Panc1 (cell line): Measurements from ENCODE around the gene SLC19A1.

ENCODE experiments used
- POLR2AphosphoS5 ChIP-seq: IDR thresholded peaks from 2 replicates; pipeline ENCODE4 v1.6.1; 2012; ENCODE audit warnings: mild to moderate bottlenecking, low read depth, low read length, moderate library complexity
- SIN3A ChIP-seq: IDR thresholded peaks from 2 replicates; pipeline ENCODE4 v1.6.1; 2012; ENCODE audit warnings: low read depth, mild to moderate bottlenecking, low read length, moderate library complexity, borderline replicate concordance; ENCODE audit not compliant: insufficient read depth
- TCF7L2 ChIP-seq: IDR thresholded peaks from 2 replicates; pipeline ENCODE4 v1.6.1; 2011; ENCODE audit warnings: mild to moderate bottlenecking, low read depth, low read length, inconsistent platforms
- TF ChIP-seq, protein P1 (sequence below): fragments of 450-650 bp; IDR thresholded peaks from 2 replicates; pipeline ENCODE4 v1.5.1; 2017; ENCODE audit warnings: mild to moderate bottlenecking
- TF ChIP-seq, protein P2 (sequence below), 2 experiments: IDR thresholded peaks; 2 replicates each; pipeline ENCODE4 v1.6.1; 2011 to 2012; ENCODE audit warnings: low read depth in 2 of 2, control low read depth in 1 of 2, low read length in 1 of 2, mild to moderate bottlenecking in 1 of 2, moderate library complexity in 1 of 2; ENCODE audit not compliant: insufficient read depth in 1 of 2

DNA sequence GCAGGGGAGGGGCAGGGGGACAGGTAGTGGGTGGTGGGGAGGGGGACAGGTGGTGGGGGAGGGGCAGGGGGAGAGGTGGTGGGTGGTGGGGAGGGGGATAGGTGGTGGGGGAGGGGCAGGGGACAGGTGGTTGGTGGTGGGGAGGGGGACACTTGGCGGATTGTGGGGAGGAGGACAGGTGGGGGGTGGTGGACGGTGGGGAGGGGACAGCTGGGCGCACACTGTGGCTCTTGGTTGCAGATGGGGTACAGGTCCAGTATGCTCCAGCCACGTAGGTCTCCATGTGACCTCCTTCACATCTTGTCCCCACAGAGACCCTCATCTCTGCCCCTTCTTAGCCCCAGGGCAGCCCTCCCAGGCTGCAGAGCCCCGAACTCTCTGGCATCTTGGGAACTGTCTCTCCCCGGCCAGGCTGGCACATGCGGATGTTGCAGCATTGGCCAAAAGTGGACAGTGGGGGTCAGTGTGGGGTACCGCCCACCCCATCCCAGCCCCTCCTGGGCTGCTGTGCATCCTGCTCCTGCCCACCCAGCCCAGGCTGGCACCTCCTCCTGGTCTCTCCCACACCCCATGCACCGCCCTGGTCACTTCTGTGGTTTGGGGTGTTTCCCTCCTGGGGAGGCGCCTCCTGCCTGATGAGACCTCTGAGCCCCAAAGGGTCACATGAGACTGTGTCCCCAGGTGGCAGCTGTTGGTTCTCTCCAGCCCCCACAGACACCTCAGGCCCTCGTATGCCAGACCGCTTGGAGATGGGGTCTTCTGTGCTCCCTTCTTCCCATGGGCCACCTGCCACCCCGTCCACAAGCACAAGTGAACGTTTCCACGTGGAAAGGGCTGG is 7.6 kb upstream of the SLC19A1 start:
- TF ChIP-seq, protein P1, sequence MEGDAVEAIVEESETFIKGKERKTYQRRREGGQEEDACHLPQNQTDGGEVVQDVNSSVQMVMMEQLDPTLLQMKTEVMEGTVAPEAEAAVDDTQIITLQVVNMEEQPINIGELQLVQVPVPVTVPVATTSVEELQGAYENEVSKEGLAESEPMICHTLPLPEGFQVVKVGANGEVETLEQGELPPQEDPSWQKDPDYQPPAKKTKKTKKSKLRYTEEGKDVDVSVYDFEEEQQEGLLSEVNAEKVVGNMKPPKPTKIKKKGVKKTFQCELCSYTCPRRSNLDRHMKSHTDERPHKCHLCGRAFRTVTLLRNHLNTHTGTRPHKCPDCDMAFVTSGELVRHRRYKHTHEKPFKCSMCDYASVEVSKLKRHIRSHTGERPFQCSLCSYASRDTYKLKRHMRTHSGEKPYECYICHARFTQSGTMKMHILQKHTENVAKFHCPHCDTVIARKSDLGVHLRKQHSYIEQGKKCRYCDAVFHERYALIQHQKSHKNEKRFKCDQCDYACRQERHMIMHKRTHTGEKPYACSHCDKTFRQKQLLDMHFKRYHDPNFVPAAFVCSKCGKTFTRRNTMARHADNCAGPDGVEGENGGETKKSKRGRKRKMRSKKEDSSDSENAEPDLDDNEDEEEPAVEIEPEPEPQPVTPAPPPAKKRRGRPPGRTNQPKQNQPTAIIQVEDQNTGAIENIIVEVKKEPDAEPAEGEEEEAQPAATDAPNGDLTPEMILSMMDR = no peak; the same call in 1 of the 2 replicates
- no peak for TF ChIP-seq SIN3A
- TF ChIP-seq POLR2AphosphoS5 = no peak
- TF ChIP-seq, protein P2, sequence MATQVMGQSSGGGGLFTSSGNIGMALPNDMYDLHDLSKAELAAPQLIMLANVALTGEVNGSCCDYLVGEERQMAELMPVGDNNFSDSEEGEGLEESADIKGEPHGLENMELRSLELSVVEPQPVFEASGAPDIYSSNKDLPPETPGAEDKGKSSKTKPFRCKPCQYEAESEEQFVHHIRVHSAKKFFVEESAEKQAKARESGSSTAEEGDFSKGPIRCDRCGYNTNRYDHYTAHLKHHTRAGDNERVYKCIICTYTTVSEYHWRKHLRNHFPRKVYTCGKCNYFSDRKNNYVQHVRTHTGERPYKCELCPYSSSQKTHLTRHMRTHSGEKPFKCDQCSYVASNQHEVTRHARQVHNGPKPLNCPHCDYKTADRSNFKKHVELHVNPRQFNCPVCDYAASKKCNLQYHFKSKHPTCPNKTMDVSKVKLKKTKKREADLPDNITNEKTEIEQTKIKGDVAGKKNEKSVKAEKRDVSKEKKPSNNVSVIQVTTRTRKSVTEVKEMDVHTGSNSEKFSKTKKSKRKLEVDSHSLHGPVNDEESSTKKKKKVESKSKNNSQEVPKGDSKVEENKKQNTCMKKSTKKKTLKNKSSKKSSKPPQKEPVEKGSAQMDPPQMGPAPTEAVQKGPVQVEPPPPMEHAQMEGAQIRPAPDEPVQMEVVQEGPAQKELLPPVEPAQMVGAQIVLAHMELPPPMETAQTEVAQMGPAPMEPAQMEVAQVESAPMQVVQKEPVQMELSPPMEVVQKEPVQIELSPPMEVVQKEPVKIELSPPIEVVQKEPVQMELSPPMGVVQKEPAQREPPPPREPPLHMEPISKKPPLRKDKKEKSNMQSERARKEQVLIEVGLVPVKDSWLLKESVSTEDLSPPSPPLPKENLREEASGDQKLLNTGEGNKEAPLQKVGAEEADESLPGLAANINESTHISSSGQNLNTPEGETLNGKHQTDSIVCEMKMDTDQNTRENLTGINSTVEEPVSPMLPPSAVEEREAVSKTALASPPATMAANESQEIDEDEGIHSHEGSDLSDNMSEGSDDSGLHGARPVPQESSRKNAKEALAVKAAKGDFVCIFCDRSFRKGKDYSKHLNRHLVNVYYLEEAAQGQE (IDR thresholded peaks at IDR 0.05; ENCODE audit: insufficient read depth in 1 of 2, low read depth in 2 of 2, low read length in 1 of 2) = no peak
- TF ChIP-seq TCF7L2 = no peak
